ENCODE measurements around the gene TCF3. TPM values are rescaled to one million over a fixed set of nuclear protein-coding genes. Genes with fewer than 3 reads are reported as not detected.
"Not testable (repeated sequence)": the region's sequence is repeated elsewhere in the genome, so short reads cannot be mapped to it uniquely, and the experiment has no call there.

Gene TCF3
- total RNA-seq, 2 donors from 2014 or later = 53.6 to 87.0 TPM

- H3K27me3 Mint-ChIP-seq; H3K27ac Mint-ChIP-seq; H3K36me3 Mint-ChIP-seq (ENCODE audit: low read depth); H3K4me1 Mint-ChIP-seq; ATAC-seq (replicated peaks); H3K4me3 Mint-ChIP-seq; H3K9me3 Mint-ChIP-seq: not testable (repeated sequence)
Measured at GRCh38 chr19:1663227-1663626, 10.8 kb upstream of the TCF3 start.

- ATAC-seq (replicated peaks) = no peak
- Mint-ChIP-seq H3K27ac (no peak overlapping the region), H3K4me3 (no peak overlapping the region), H3K27me3 (peaks cover 3% of the 10 kb centered on the region), H3K9me3 (no peaks in the 10 kb centered on the region), H3K36me3 (ENCODE audit: low read depth) (no peaks in the 10 kb centered on the region), H3K4me1 (no peaks in the 10 kb centered on the region)
Measured at GRCh38 chr19:1661995-1662394, 9.6 kb upstream of the TCF3 start.

DNA sequence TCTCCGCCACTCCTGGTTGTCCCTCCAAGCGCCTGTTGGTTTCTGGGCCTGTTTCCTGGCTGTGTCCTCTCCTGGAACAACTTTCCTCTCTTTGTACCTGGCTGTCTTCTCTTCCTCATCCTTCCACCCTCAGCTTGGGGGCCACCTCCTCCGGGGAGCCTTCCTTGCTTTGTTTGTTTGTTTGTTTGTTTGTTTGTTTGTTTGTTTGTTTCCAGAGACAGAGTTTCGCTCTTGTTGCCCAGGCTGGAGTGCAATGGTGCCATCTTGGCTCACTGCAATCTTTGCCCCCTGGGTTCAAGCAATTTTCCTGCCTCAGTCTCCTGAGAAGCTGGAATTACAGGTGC is 6.6 kb upstream of the TCF3 start:
- Mint-ChIP-seq H3K27ac (no peak overlapping the region), H3K27me3 (peaks cover 6% of the 10 kb centered on the region), H3K36me3 (ENCODE audit: low read depth) (no peaks in the 10 kb centered on the region), H3K4me1 (no peaks in the 10 kb centered on the region), H3K4me3 (no peak overlapping the region), H3K9me3 (no peaks in the 10 kb centered on the region)
- ATAC-seq (replicated peaks) = no peak

GRCh38 chr19:1658150-1659083 is 6.0 kb upstream of the TCF3 start:
- H3K36me3 Mint-ChIP-seq (ENCODE audit: low read depth) = no peaks in the 10 kb centered on the region
- H3K4me3 Mint-ChIP-seq = no peak overlapping the region
- peaks cover 6% of the 10 kb centered on the region for H3K27me3 Mint-ChIP-seq
- H3K27ac Mint-ChIP-seq = no peak overlapping the region
- no peak for ATAC-seq (replicated peaks)
- no peaks in the 10 kb centered on the region for H3K9me3 Mint-ChIP-seq
- no peaks in the 10 kb centered on the region for H3K4me1 Mint-ChIP-seq

GRCh38 chr19:1657746-1658145 is 5.3 kb upstream of the TCF3 start:
- no peaks in the 10 kb centered on the region for H3K9me3 Mint-ChIP-seq
- H3K4me1 Mint-ChIP-seq = no peaks in the 10 kb centered on the region
- H3K27me3 Mint-ChIP-seq = peaks cover 6% of the 10 kb centered on the region
- H3K4me3 Mint-ChIP-seq = no peak overlapping the region
- ATAC-seq (replicated peaks) = no peak
- H3K27ac Mint-ChIP-seq = no peak overlapping the region
- no peaks in the 10 kb centered on the region for H3K36me3 Mint-ChIP-seq (ENCODE audit: low read depth)

DNA sequence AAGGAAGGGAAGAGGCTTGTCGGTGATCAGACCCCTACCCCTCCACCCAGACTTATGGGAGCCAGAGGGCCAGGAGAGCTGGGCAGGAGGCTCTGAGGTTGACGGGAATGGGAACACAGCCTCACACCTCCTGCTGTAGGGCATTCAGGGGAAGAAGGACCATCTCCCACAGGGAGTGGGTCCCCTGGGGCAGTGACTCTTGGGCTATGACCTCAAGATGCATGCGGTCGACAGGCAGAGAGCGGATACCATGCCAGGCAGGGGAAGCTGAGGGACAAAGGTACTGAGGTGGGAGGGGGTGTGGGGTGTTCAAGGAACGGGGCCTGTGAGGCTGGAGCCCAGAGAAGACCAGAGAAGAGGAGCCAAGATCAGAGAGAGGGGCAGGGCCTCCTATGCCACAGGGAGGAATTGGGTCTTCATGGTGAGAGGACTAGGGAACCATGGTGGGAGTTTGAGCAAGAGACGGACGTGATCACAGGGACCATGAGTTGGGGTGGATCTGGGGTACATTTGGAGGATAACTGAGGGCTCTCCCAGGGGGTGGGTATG is 4.6 kb upstream of the TCF3 start:
- no peak overlapping the region for H3K27ac Mint-ChIP-seq
- no peak overlapping the region for H3K4me3 Mint-ChIP-seq
- peaks cover 6% of the 10 kb centered on the region for H3K27me3 Mint-ChIP-seq
- H3K4me1 Mint-ChIP-seq = no peaks in the 10 kb centered on the region
- no peak for ATAC-seq (replicated peaks)
- no peaks in the 10 kb centered on the region for H3K36me3 Mint-ChIP-seq (ENCODE audit: low read depth)
- no peaks in the 10 kb centered on the region for H3K9me3 Mint-ChIP-seq

GRCh38 chr19:1655987-1656608 is 3.7 kb upstream of the TCF3 start:
- ATAC-seq (replicated peaks) = no peak
- Mint-ChIP-seq H3K27me3 (peaks cover 6% of the 10 kb centered on the region), H3K9me3 (no peaks in the 10 kb centered on the region)

DNA sequence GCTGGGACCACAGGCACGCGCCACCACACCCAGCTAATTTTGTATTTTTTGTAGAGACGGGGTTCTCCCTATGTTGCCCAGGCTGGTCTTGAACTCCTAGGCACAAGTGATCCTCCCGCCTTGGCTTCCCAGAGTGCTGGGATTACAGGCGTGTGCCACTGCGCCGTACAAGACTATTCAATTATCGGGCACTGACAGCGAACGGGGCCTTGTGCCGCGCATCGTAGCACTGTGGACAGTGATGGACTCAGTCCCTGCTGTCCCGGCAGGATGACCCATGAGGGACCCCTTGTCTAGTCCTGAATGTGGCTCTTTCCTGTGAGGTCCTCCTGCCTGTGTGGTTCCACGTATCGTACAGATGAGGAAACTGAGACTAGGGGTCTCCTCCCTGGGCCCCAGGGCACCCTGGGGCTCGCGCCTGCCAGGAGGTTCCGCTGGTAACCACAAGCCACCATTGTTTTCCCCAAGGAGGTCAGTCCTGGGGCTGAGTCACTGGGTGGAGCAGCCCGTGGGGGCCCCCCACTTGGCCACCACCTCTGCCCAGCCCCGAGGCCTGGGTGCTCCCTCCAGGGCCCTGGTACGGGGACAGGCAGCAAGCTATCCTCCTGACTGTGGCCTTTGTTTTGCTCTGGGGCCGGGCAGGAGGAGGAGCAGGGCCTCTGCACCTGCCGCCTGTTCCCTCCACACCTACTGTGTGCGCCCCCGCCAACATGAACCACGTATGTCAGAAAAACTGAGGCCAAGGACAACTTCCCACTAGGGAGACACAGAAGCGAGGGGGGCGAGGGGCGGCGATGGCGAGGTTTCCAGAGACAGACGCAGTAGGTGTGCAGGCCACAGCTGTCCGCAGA is 2.9 kb upstream of the TCF3 start:
- Mint-ChIP-seq H3K4me1 (peaks cover 7% of the 10 kb centered on the region), H3K27me3 (peaks cover 6% of the 10 kb centered on the region), H3K27ac (no peak overlapping the region), H3K4me3 (no peak overlapping the region), H3K9me3 (no peaks in the 10 kb centered on the region), H3K36me3 (ENCODE audit: low read depth) (peaks cover 5% of the 10 kb centered on the region)
- no peak for ATAC-seq (replicated peaks)

More at GRCh38 chr19:1655987-1656608, 3.7 kb upstream of the TCF3 start:
- no peak overlapping the region for H3K27ac Mint-ChIP-seq
- H3K4me3 Mint-ChIP-seq = no peak overlapping the region
- H3K36me3 Mint-ChIP-seq (ENCODE audit: low read depth) = no peaks in the 10 kb centered on the region
- peaks cover under 1% of the 10 kb centered on the region for H3K4me1 Mint-ChIP-seq

GRCh38 chr19:1654178-1654792 is 1.9 kb upstream of the TCF3 start:
- Mint-ChIP-seq H3K36me3 (ENCODE audit: low read depth) (peaks cover 11% of the 10 kb centered on the region), H3K9me3 (no peaks in the 10 kb centered on the region), H3K4me3 (peak overlapping the region; percentile 20), H3K27ac (no peak overlapping the region), H3K4me1 (peaks cover 7% of the 10 kb centered on the region), H3K27me3 (peaks cover 6% of the 10 kb centered on the region)
- no peak for ATAC-seq (replicated peaks)

GRCh38 chr19:1653300-1653628 is 849 bp upstream of the TCF3 start:
- H3K9me3 Mint-ChIP-seq = no peaks in the 10 kb centered on the region
- peak overlapping the region; percentile 77 for H3K27ac Mint-ChIP-seq
- ATAC-seq (replicated peaks) = no peak
- peaks cover 16% of the 10 kb centered on the region for H3K36me3 Mint-ChIP-seq (ENCODE audit: low read depth)
- peak overlapping the region; percentile 78 for H3K4me3 Mint-ChIP-seq
- H3K27me3 Mint-ChIP-seq = peaks cover 6% of the 10 kb centered on the region
- H3K4me1 Mint-ChIP-seq = peaks cover 10% of the 10 kb centered on the region

GRCh38 chr19:1651568-1652291 is 685 bp downstream of the TCF3 start:
- Mint-ChIP-seq H3K27me3 (peaks cover under 1% of the 10 kb centered on the region), H3K4me3 (peak overlapping the region; percentile 77), H3K9me3 (no peaks in the 10 kb centered on the region), H3K4me1 (peaks cover 10% of the 10 kb centered on the region), H3K36me3 (ENCODE audit: low read depth) (peaks cover 16% of the 10 kb centered on the region), H3K27ac (peak overlapping the region; percentile 77)
- no peak for ATAC-seq (replicated peaks)

GRCh38 chr19:1650650-1651567 is 1.5 kb downstream of the TCF3 start:
- ATAC-seq (replicated peaks) = no peak
- peaks cover 10% of the 10 kb centered on the region for H3K4me1 Mint-ChIP-seq
- no peaks in the 10 kb centered on the region for H3K27me3 Mint-ChIP-seq
- peak overlapping the region; percentile 77 for H3K4me3 Mint-ChIP-seq
- H3K9me3 Mint-ChIP-seq = no peaks in the 10 kb centered on the region
- H3K27ac Mint-ChIP-seq = peak overlapping the region; percentile 77
- H3K36me3 Mint-ChIP-seq (ENCODE audit: low read depth) = peaks cover 23% of the 10 kb centered on the region

All from activated T-helper 17 cell treated with anti-CD3 and anti-CD28 coated beads, Interleukin-2, amount 50 U/mL, for 72 hours (primary cell).